Tongue (tissue), 2 donors: ENCODE measurements around the gene UCK2. TPM values are rescaled to one million over a fixed set of nuclear protein-coding genes. Genes with fewer than 3 reads are reported as not detected.

Experiments
- DNase-seq: peaks from one replicate; pipeline ENCODE4 v3.0.0-alpha.2; 2015
- total RNA-seq: library from RNA; depleted of rRNA; stranded (reverse); fragments of >200 nt; gene quantifications from one replicate; pipeline ENCODE4 v1.2.3, GENCODE V29; 2014

UCK2 gene
- total RNA-seq, 1 donor from 2014 or later: 39.0 TPM

DNA sequence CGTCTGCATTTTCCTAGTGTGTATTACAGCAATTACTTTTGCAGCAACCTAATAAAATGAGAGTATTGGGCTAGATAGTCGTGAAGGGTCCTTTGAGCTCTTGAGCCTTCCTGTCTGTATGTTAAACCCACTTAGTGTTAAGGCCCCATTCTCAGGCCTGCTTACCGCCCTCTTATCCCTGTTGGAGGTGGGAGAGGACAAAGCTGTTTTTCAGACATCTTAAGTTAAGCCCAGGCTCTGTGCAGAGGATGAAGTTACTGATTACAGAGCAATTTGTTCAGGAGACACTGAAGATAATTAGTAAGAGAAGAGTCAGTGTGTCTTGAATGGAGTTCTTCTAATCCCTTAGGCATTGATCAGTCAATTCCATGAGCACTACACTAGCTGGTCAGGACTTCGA is 114.6 kb downstream of the UCK2 start:
- DNase-seq: no peak

DNA sequence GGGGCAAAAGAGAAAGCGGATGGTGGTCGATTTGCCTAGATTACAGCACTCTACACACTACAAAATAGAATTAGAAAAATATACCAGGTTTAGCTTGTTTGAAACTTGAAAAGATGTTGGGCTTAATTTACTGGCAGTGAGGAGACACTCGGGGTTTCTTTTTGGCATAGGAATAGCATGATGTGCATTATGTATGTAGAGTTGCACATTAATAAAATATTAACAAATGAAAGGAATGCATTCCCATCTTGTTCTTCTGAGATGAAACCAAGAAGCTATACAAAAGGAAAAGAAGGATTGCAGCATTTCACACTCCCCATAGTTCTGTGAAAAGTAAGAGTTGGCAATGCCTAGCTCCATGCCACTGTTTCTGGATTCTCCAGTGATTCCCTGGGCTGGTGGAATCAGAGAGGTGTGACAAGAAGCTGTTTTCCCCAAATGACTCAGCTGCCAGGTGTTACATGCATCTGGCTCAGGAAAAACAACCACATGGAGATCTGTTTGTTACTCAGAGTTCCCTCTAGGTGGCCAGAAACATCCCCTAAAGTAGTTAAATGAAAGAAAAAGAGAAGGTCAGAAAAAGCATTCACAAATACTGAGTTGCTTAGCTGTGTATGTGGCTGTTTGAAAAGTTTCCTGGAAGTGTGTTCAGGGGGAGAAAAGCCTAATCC is 115.6 kb downstream of the UCK2 start:
- peak; percentile 21 for DNase-seq

DNA sequence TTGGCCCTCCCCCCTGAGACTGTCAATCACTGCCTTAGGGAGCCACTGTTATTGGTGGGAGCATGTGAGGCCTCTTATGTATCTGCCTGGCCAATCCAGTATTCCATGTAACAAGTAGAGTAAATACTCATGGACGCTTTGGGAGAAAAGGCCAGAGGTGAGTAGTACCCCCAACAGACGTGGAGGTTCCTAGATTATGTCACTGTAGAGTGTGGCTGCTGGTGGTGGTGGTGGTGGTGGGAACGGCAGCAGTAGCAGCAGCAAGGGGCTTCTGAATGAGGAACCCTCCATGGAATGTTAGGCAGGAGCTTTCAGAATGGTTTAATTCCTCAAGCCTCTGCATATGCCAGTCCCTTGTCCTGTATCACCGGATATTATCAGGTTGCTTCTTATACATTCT is 118.5 kb downstream of the UCK2 start:
- DNase-seq: no peak

DNA sequence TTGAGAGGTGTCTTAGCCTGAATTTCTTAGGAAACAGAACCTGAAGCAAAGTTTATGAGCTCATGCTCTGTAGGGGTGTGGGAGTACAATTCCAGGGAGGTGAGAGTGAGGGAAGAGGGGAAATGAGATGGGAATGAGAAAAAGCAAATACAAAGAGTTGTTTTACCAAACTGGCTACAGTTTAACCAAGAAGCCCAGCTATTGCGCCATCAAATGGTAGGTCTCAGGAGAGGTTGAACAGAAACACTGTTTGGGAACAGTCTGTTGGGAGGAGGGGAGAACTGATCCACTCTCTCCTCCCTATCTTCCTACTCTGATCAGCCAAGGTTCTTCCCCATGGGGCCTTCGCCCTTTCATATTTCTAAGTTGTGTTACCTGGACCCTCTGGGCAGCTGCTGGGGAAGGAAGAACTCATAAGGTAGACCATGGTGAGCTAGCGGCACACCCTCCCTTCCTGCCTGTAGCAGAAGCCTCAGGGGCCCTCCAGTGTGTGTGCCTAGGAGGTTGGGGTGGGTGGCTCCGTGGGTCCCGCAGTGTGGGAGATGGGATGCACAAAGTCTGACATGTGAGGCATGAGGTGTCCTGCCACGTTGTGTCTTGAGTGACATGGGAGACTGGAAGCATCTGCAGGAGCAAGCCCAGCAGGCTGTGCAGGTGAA is 120.5 kb downstream of the UCK2 start:
- DNase-seq: no peak

DNA sequence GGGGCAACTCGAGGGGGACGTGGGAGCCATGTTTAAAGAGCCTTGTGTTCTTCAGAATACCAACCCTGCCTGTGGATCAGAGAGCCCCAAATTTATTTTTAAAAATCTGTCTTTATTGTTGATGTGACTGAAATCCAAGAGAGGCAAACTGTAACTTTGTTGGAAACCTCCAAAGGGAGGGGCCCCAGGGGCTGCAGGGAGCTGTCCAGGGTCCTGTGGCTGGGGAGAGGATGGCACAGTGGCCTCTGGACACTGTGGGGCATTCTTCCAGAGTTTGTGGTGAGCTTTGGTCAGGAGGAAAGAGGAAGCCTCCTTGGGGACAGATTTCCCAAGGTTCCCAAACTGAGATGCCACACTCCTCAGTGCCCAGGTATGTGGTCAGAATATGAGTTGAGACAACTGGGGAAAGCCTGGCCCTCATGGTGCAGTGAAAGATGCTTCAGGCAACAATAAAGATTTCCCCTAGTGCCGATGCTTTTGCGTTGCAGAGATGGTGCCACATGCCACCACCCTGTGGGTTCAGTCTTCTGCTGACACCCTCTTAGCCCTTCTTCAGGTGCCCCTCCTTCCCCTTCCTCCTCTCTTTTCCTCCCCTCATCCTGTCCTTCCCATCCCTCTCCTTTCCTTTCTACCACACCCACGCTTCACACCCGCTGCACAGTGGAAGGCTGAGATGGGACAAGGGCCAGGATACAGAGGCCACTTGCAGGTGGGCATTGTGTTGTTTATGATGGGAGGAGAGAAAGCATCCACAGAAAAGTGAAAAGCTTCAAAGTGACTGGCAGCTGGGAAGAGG is 122.1 kb downstream of the UCK2 start:
- DNase-seq: peak; percentile 69

DNA sequence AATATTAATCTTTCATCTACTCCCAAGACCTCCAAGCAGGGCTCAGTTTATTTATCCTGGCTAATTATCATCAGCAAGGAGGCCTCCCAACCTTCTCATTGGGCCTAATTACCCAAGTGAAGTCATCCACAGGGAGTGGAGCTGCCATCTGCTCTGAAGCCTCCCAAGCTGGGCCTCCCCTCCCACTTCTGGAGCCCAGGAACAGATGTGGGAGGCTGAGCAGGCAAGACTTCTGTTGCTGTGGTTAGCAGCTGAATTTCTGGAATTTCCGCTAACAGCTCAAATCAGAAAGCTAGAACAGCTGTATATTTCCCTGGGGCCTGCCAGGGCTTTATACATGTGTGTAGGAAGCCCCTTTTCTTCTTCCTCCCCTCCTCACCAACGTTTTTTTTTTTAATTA is 127.5 kb downstream of the UCK2 start:
- peak; percentile 79 for DNase-seq

DNA sequence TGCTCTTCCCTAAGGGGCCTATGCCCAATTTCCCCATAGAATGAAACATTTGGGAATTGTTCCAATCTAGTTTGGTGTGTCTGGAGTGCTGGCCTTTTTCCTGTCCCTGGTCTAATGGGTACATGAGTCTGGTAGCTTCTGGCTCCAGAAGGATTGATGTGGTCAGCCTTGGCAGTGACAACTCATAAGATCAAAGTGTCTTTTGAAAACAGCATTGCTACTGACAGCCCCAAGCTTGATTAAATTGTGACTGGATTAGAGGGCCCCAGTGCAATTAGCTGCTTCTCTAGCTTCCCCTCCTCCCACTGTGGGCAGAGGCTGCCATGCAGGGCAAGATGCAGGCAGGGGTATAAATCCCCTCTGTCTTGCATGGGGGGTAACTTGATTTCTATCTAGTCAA is 130.9 kb downstream of the UCK2 start:
- no peak for DNase-seq

DNA sequence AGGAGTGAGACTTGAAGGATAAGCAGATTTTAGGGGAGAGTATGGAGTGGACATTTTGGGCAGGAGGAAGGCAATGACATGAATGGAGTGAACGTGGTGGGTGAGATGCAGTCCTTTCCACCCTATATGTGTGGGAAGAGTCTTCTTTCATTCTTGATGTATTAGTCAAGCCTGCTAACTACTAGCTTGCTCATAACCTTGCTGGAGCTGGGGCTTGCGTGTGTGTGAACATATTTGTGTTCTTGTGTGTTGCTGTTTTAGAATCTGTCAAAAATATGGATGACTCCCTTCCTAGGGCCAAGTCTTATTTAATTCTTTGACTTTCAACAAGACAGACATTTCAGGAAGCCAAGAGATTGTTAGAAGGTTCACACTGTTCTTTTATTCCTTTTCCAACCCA is 132.7 kb downstream of the UCK2 start:
- no peak for DNase-seq

DNA sequence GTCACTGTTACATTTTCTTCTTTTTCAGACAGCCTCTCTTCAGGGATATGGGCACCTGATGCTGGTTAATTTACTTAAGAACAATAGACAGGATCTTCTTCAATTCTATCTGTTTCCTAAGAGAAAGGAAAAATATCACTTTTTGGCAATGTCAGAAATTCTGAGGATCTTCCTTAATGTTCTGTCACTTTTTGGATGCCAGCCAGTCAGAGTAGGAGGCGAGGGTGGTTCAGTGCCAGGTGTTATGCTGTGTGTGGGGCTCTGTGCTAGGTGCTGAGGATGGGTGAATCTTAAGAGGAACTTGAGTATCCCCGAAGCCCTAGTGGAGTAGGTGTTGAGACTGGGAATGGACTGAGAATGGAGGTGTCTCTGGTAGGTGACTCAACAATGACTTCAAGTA is 133.5 kb downstream of the UCK2 start:
- no peak for DNase-seq

Other genes starting within 250 kb of the UCK2 start
- 212 TPM for gene MGST3, start 196.4 kb upstream of the UCK2 start, total RNA-seq
- 84.0 TPM for gene ALDH9A1, start 129.1 kb upstream of the UCK2 start, total RNA-seq
- 40.5 TPM for gene TMCO1, start 58.7 kb upstream of the UCK2 start, total RNA-seq